Measurements from ENCODE around the gene PPP1R1C. TPM values are rescaled to one million over a fixed set of nuclear protein-coding genes. Genes with fewer than 3 reads are reported as not detected.

Gene PPP1R1C
- total and polyA plus RNA-seq, 2 of the 13 experiments (the other 11 are each of a cell fraction or from before 2014, with no cell fraction given): 1.5 to 3.5 TPM

DNA sequence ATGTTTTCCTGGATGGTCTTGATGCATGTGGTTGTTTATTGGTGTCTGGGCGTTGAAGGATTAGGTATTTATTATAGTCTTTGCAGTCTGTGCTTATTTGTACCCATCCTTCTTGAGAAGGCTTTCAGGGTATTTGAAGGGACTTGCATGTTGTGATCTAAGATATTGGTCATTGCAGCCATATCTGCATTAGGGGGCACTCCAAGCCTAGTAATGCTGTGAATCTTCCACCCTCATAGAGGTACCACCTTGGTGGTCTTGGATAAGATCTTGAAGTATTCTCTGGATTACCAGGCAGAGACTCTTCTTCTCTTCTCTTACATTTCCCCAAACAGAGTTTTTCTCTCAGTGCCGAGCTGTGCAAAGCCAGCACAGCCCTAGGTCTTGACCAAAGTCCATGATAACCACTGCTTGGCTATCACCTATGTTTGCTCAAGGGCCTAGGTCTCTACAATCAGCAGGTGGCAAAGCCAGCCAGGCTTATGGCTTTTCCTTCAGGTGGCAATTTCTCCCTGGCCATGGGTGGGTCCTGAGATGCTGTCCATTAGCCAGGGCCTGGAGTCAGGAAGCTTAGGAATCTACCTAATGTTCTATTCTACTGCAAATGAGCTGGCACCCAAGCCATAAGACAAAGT, 15.4 kb upstream of the PPP1R1C start (continued):
- TF ChIP-seq, protein P1, sequence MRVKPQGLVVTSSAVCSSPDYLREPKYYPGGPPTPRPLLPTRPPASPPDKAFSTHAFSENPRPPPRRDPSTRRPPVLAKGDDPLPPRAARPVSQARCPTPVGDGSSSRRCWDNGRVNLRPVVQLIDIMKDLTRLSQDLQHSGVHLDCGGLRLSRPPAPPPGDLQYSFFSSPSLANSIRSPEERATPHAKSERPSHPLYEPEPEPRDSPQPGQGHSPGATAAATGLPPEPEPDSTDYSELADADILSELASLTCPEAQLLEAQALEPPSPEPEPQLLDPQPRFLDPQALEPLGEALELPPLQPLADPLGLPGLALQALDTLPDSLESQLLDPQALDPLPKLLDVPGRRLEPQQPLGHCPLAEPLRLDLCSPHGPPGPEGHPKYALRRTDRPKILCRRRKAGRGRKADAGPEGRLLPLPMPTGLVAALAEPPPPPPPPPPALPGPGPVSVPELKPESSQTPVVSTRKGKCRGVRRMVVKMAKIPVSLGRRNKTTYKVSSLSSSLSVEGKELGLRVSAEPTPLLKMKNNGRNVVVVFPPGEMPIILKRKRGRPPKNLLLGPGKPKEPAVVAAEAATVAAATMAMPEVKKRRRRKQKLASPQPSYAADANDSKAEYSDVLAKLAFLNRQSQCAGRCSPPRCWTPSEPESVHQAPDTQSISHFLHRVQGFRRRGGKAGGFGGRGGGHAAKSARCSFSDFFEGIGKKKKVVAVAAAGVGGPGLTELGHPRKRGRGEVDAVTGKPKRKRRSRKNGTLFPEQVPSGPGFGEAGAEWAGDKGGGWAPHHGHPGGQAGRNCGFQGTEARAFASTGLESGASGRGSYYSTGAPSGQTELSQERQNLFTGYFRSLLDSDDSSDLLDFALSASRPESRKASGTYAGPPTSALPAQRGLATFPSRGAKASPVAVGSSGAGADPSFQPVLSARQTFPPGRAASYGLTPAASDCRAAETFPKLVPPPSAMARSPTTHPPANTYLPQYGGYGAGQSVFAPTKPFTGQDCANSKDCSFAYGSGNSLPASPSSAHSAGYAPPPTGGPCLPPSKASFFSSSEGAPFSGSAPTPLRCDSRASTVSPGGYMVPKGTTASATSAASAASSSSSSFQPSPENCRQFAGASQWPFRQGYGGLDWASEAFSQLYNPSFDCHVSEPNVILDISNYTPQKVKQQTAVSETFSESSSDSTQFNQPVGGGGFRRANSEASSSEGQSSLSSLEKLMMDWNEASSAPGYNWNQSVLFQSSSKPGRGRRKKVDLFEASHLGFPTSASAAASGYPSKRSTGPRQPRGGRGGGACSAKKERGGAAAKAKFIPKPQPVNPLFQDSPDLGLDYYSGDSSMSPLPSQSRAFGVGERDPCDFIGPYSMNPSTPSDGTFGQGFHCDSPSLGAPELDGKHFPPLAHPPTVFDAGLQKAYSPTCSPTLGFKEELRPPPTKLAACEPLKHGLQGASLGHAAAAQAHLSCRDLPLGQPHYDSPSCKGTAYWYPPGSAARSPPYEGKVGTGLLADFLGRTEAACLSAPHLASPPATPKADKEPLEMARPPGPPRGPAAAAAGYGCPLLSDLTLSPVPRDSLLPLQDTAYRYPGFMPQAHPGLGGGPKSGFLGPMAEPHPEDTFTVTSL (CRISPR knock-in tag; IDR thresholded peaks at IDR 0.05; ENCODE audit: borderline replicate concordance): peak; percentile 45; the same call in 1 of the 2 replicates
- TF ChIP-seq, protein P2, sequence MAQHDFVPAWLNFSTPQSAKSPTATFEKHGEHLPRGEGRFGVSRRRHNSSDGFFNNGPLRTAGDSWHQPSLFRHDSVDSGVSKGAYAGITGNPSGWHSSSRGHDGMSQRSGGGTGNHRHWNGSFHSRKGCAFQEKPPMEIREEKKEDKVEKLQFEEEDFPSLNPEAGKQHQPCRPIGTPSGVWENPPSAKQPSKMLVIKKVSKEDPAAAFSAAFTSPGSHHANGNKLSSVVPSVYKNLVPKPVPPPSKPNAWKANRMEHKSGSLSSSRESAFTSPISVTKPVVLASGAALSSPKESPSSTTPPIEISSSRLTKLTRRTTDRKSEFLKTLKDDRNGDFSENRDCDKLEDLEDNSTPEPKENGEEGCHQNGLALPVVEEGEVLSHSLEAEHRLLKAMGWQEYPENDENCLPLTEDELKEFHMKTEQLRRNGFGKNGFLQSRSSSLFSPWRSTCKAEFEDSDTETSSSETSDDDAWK (CRISPR knock-in tag; IDR thresholded peaks at IDR 0.05): no peak

GRCh38 chr2:181971032-181971431, 14.6 kb upstream of the PPP1R1C start:
- no peak for FAIRE-seq
- POLR2A ChIA-PET: no interaction called here
- Histone ChIP-seq H3K4me2 (ENCODE audit: low read depth, low read length) (no peak overlapping the region), H4K20me1 (ENCODE audit: insufficient read depth, low read length) (no peaks in the 10 kb centered on the region), H2AFZ (ENCODE audit: low read length) (no peak overlapping the region), H3K9ac (ENCODE audit: insufficient read depth, low read depth, low read length) (no peak overlapping the region), H3K27ac (ENCODE audit: extremely low read length, insufficient read depth, low read length) (no peak overlapping the region), H3K36me3 (replicated peaks in 1 of 2; ENCODE audit: control insufficient read depth in 1 of 2, insufficient read depth in 2 of 2, low read length in 2 of 2) (no peaks in the 10 kb centered on the region), H3K4me3 (replicated peaks in 1 of 3; ENCODE audit: insufficient read depth in 1 of 3, low read depth in 2 of 3, low read length in 3 of 3) (no peak overlapping the region), H3K4me1 (ENCODE audit: insufficient read depth, low read length) (peaks cover 12% of the 10 kb centered on the region), H3K27me3 (ENCODE audit: control insufficient read depth in 1 of 2, insufficient read depth in 2 of 2, low read length in 2 of 2) (no peaks in the 10 kb centered on the region), H3K9me3 (ENCODE audit: low read length) (no peaks in the 10 kb centered on the region), H3K79me2 (ENCODE audit: insufficient read depth, low read length) (no peaks in the 10 kb centered on the region)
- DNase-seq (ENCODE audit: low spot score): no peak
- 53% methylated on average over 3 of the region's 3 CpGs for WGBS (ENCODE audit: low lambda C conversion rate)
- no peak; the same call in 2 of the 3 replicates for ATAC-seq
- no TSS peak for BruUV-seq (replicated peaks)
- intact Hi-C loops (cut with micrococcal nuclease; ENCODE audit: unreplicated experiment) (no loop called here), in situ Hi-C loops (cut with HindIII; ENCODE audit: extremely low pct_ligation_motif_present, low pct_unique_long_range_greater_than_20kb) (no loop called here)
- TF ChIP-seq TCF7L2 (IDR thresholded peaks at IDR 0.05; ENCODE audit: low read depth, low read length) (no peak), ELF1 (CRISPR knock-in tag; IDR thresholded peaks at IDR 0.05) (no peak), ZNF275 (CRISPR knock-in tag; IDR thresholded peaks at IDR 0.05; ENCODE audit: borderline replicate concordance) (no peak), MED13 (CRISPR knock-in tag; IDR thresholded peaks at IDR 0.05) (no peak), ZNF34 (CRISPR knock-in tag; IDR thresholded peaks at IDR 0.05; ENCODE audit: borderline replicate concordance) (no peak), ZNF354B (CRISPR knock-in tag; IDR thresholded peaks at IDR 0.05) (no peak)
- CTCF ChIA-PET (ENCODE audit: low intra/inter-chr PET ratio, low total read pairs): no interaction called here
